Measurements from ENCODE around the gene FGF23.

DNA sequence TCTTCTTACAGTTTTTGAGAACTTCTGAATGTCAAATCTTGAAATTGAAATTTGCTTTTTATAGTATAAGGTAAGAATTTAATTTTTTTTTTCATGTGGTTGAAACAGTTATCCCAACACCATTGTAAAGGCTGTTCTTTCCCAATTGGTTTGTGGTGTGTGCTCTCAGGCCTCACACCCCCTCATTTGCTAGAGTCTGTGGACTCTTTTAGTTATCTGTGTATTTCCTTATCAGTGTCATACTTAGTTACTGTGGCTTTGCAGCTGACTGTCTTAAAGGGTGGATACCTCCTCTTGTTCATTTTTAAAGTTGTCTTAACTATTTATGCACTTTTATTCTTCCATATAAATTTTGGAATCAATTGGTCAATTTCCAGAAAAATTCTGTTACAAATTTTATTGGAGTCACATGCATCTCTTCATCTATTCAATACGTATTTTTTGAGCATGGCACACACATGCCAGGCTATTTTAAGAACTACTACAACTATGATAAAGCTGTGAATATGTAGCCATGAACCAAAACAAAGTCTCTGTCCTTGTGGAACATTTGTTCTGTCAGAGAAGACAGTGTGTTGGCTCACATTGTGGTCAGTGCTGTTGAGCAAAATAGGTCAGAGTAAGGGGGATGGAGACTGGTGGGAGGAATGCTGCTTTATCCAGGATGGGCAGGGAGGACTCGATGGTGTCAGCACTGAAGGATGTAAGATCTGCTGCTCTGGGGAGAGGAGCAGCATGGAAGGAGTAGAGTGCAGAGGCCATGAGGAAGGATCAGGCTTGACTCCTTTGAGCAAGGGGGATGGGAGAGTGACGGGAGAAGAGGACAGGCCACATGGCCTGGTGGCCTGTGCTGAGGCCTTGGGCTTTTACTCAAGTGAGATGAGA, 24.1 kb downstream of the FGF23 start:
- TF ChIP-seq, protein P1, sequence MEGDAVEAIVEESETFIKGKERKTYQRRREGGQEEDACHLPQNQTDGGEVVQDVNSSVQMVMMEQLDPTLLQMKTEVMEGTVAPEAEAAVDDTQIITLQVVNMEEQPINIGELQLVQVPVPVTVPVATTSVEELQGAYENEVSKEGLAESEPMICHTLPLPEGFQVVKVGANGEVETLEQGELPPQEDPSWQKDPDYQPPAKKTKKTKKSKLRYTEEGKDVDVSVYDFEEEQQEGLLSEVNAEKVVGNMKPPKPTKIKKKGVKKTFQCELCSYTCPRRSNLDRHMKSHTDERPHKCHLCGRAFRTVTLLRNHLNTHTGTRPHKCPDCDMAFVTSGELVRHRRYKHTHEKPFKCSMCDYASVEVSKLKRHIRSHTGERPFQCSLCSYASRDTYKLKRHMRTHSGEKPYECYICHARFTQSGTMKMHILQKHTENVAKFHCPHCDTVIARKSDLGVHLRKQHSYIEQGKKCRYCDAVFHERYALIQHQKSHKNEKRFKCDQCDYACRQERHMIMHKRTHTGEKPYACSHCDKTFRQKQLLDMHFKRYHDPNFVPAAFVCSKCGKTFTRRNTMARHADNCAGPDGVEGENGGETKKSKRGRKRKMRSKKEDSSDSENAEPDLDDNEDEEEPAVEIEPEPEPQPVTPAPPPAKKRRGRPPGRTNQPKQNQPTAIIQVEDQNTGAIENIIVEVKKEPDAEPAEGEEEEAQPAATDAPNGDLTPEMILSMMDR (IDR thresholded peaks at IDR 0.05): no peak
- no peak for TF ChIP-seq POLR2A (IDR thresholded peaks at IDR 0.05)
